Measurements from ENCODE around the gene PDCL3.

DNA sequence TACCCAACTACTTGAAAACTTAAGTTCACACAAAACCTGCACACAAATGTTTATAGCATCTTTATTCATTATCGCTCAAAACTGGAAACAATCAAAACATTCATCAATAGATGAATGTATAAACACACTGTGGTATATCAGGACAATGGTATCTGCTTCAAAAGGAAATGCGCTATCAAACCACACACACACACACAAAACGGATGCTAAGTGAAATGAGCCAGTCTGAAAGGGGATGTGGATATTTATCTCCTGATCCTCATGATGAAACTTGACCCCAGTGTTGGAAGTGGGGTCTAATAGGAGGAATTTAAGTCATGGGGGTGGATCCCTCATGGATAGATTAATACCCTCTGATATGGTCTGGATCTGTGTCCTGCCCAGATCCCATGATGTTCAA is 22.0 kb downstream of the PDCL3 start:
- TF ChIP-seq CTCF (IDR thresholded peaks at IDR 0.05) (no peak), POLR2A (IDR thresholded peaks at IDR 0.05) (no peak), POLR2AphosphoS5 (IDR thresholded peaks at IDR 0.05) (no peak)

Measured in prostate gland (tissue), 2 donors.